GM15510 (cell line): Measurements from ENCODE around the gene IGSF1.

Experiments
- POLR2A ChIP-seq: IDR thresholded peaks from 3 replicates; pipeline ENCODE4 v1.6.1; 2011; ENCODE audit warnings: borderline replicate concordance; ENCODE audit not compliant: insufficient read length; ENCODE audit errors: extremely low read depth

IGSF1 gene

GRCh38 chrX:131277543-131278136, 11.5 kb downstream of the IGSF1 start:
- TF ChIP-seq POLR2A: no peak

- TF ChIP-seq POLR2A: no peak
Measured at GRCh38 chrX:131273011-131273410, 16.1 kb downstream of the IGSF1 start.

GRCh38 chrX:131271826-131272225, 17.3 kb downstream of the IGSF1 start:
- no peak for TF ChIP-seq POLR2A

- TF ChIP-seq POLR2A: no peak
Measured at GRCh38 chrX:131271274-131271673, 17.8 kb downstream of the IGSF1 start.

GRCh38 chrX:131270080-131270479, 19.0 kb downstream of the IGSF1 start:
- TF ChIP-seq POLR2A: no peak

GRCh38 chrX:131264665-131265064, 24.4 kb downstream of the IGSF1 start:
- no peak for TF ChIP-seq POLR2A

- TF ChIP-seq POLR2A: no peak
Measured at GRCh38 chrX:131264053-131264452, 25.1 kb downstream of the IGSF1 start.

- TF ChIP-seq POLR2A: no peak
Measured at GRCh38 chrX:131262738-131263679, 26.1 kb downstream of the IGSF1 start.

GRCh38 chrX:131262200-131262599, 26.9 kb downstream of the IGSF1 start:
- TF ChIP-seq POLR2A: no peak

GRCh38 chrX:131257367-131257766, 31.7 kb downstream of the IGSF1 start:
- no peak for TF ChIP-seq POLR2A

GRCh38 chrX:131239057-131239456, 50.0 kb downstream of the IGSF1 start:
- no peak for TF ChIP-seq POLR2A

- TF ChIP-seq POLR2A: no peak
Measured at GRCh38 chrX:131237363-131237762, 51.7 kb downstream of the IGSF1 start.

GRCh38 chrX:131235768-131236545, 53.1 kb downstream of the IGSF1 start:
- TF ChIP-seq POLR2A: no peak

- TF ChIP-seq POLR2A: no peak
Measured at GRCh38 chrX:131227608-131228007, 61.5 kb downstream of the IGSF1 start.

- TF ChIP-seq POLR2A: no peak
Measured at GRCh38 chrX:131226591-131226990, 62.5 kb downstream of the IGSF1 start.
